SW 1271 (cell line): ENCODE data around the gene TCF20.

Experiments
- DNase-seq, 2 experiments: peaks; one replicate each; lab custom pipeline; 2025; lab: John Stamatoyannopoulos, UW

TCF20 gene

GRCh38 chr22:42282252-42282942, 11.9 kb upstream of the TCF20 start:
- no peak for DNase-seq

GRCh38 chr22:42281706-42282251, 11.3 kb upstream of the TCF20 start:
- DNase-seq: no peak

GRCh38 chr22:42281284-42281683, 10.8 kb upstream of the TCF20 start:
- no peak for DNase-seq

GRCh38 chr22:42280836-42281235, 10.4 kb upstream of the TCF20 start:
- DNase-seq: no peak

- no peak for DNase-seq
Measured at GRCh38 chr22:42280140-42280539, 9.7 kb upstream of the TCF20 start.

- no peak for DNase-seq
Measured at GRCh38 chr22:42279425-42280020, 9.1 kb upstream of the TCF20 start.

- DNase-seq: no peak
Measured at GRCh38 chr22:42277988-42278776, 7.7 kb upstream of the TCF20 start.

GRCh38 chr22:42277232-42277753, 6.8 kb upstream of the TCF20 start:
- no peak for DNase-seq

- no peak for DNase-seq
Measured at GRCh38 chr22:42275970-42276369, 5.5 kb upstream of the TCF20 start.

- DNase-seq: no peak
Measured at GRCh38 chr22:42275176-42275575, 4.7 kb upstream of the TCF20 start.

GRCh38 chr22:42273855-42274451, 3.5 kb upstream of the TCF20 start:
- DNase-seq: no peak

GRCh38 chr22:42272431-42272999, 2.1 kb upstream of the TCF20 start:
- DNase-seq: no peak

- DNase-seq: no peak
Measured at GRCh38 chr22:42271906-42272305, 1.5 kb upstream of the TCF20 start.

- no peak for DNase-seq
Measured at GRCh38 chr22:42271191-42271813, 849 bp upstream of the TCF20 start.

- DNase-seq: no peak
Measured at GRCh38 chr22:42270176-42270509, 310 bp downstream of the TCF20 start.

- peak; percentile 23 to 53 for DNase-seq
Measured at GRCh38 chr22:42269432-42270175, 849 bp downstream of the TCF20 start.

- DNase-seq: no peak
Measured at GRCh38 chr22:42268852-42269410, 1.5 kb downstream of the TCF20 start.

- no peak for DNase-seq
Measured at GRCh38 chr22:42265321-42265720, 5.1 kb downstream of the TCF20 start.

- DNase-seq: no peak
Measured at GRCh38 chr22:42263944-42264343, 6.5 kb downstream of the TCF20 start.

- no peak for DNase-seq
Measured at GRCh38 chr22:42262964-42263363, 7.5 kb downstream of the TCF20 start.
